Activated CD4-positive, alpha-beta T cell treated with anti-CD3 and anti-CD28 coated beads, Interleukin-2, amount 50 U/mL, for 24 hours (primary cell): ENCODE results near the gene INSYN1.
"Not testable (repeated sequence)": the region's sequence is repeated elsewhere in the genome, so short reads cannot be mapped to it uniquely, and the experiment has no call there.

ENCODE experiments used
- DNase-seq, 2 donors: peaks; one replicate each; pipeline ENCODE4 v3.0.0-alpha.2; 2020; ENCODE audit warnings: low read depth in 1 of 2, low spot score in 1 of 2

INSYN1 gene, protein sequence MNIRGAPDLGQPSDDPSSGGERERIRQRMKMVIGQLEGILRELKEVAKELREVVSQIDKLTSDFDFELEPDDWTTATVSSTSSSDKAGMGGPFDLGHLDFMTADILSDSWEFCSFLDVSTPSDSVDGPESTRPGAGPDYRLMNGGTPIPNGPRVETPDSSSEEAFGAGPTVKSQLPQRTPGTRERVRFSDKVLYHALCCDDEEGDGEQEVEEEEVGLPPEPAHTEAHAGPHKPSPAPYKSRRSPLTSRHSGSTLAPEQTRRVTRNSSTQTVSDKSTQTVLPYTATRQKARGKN

GRCh38 chr15:73753250-73754130 lies at the start of gene INSYN1:
Gene INSYN1, minus strand, starts transcription at chr15:73753351. Its CDS starts 2,221 bp downstream, at chr15:73751130.
- no peak for DNase-seq

DNA sequence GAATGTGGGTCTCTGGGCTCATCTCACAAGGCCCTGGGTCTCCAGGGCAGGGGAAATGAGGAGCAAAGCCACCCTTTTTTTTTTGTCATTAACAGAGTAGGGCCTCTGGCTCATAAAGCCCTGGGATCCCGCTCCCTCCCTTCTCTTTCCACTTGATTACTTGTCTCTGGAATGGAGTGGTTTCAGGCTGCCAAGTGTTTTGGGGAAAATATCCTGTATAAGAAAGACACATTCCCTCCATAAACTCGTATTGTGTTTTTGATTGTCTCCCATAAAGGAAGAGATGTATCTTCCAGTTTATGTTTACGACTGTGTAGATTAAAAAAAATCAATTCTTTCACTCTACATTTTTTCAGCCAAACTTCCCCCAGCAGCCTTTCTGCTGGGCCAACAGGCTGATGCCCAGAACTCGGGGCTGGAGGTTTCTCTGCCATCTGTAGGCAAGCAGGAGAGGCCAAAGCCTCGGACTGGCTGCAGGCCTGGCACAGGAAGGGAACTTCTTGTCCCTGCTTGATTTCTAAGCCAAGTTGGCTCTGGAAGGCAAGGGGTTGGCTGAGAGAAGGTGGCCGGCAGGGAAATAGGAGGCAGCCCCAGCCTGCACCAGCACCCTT lies 49.4 kb upstream of the INSYN1 start:
- no peak for DNase-seq

GRCh38 chr15:73800662-73801345 lies 47.7 kb upstream of the INSYN1 start:
- DNase-seq: no peak

DNA sequence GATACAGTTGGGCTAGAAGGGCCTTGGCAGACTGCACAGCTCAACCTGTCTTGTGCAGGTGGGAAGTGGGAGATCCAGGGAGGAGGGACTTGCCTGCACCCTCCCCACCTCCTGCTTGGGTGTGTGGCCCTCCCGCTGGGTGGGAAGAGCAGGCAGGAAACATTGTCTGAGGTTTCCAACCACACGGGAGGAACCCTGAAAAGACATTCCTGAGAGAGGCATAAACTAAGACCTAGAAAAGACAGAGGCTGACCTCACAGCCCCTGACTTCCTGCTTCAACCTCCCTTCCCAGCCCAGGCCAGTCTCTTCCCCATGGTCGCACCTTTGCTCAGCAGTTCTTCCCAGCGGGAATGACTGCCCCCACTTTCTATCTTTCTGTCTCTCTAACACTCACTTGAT lies 46.3 kb upstream of the INSYN1 start:
- no peak for DNase-seq

DNA sequence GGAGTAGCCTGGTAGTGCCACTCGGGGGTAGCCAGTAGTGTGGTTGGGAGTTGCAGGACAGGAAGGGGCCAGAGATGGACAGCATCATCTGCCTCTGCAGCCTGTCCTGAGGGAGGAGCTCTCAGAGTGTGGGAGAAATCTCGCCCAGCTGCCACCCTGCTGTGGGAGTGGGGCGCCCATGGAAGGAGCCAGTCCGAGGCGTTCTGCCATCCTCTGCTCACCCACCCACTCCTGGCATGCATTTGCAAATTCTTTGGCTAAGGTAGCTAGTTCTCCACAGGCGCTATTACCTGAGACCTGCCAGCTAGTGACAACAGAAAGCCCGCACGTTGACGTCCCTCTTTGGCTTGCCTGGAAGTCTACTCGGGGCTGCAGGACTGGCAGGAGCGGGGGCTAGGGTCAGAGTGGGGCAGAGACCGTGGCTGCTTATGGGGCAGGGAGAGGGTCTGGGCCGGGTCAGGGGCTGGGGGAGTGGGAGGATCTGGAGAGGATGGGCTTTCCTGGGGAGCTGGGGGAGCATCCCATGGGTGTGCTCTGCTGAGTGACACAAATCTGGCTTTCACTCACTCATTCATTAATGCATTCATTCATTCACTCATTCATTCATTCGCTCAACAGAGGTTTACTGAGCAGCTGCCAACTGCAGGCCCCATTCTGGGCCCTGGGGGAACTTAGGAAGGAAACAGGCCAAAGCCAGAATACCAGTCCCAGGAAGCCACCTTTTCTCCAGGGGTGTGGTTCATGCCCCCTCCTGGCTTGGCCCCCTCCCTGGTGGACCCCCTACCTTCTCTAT lies 44.4 kb upstream of the INSYN1 start:
- no peak for DNase-seq

GRCh38 chr15:73796331-73796831 lies 43.2 kb upstream of the INSYN1 start:
- no peak for DNase-seq

DNA sequence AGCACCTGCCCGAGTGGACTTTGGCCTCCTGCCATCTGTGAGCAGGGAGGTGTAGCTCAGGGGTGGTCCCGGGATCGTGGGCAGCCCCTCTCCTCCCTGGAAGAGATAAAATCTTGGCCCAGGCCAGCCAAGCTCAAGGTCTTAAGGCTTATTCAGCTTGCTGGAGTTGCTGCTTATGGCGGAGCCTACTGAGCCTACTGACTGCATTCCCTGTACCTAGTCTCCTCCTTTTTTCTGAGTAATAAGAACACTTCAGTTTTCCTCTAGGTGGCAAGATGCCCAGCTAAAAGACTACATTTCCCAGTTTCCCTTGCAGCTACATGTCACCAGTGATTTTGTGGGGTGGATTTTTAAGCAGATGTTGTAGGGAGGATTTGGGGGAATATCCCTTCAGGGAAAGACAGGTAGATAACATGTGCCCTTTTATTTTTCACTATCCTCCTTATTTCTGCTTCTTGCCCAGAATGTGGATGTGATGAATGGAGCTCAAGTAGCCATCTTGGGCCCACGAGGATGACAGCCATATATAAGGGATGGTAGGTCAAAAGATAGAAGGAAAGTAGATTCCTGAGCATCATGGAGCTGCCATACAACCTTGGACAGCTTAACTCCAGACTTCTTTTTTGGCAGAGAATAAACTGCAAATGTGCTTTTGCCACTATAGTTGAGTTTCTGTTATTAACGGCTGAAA lies 41.4 kb upstream of the INSYN1 start:
- no peak for DNase-seq

- DNase-seq: not testable (repeated sequence)
Measured at GRCh38 chr15:73792899-73793541, 39.9 kb upstream of the INSYN1 start.

- DNase-seq: no peak
Measured at GRCh38 chr15:73792415-73792814, 39.3 kb upstream of the INSYN1 start.

GRCh38 chr15:73789521-73790240 lies 36.5 kb upstream of the INSYN1 start:
- no peak for DNase-seq

DNA sequence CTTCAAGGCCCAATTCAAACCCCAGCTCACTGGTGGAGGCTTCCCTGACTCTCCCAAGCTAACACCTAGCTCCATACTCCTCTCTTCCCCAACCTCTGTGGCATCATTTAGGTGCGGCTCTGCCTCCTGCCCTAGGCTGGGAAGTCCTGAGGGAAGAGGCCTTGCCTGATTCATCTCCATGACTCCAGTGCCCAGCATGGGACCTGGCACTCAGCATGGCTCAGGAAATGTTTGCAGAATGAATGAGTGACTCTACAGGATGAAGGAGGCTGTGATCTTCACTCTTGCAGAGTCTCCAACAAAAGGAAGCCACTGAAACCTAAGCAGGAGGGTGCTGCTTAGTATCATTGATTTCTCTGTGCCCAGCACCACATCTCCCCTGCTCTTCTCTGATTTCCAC lies 34.5 kb upstream of the INSYN1 start:
- DNase-seq: no peak

- no peak for DNase-seq
Measured at GRCh38 chr15:73786538-73786937, 33.4 kb upstream of the INSYN1 start.

- not testable (repeated sequence) for DNase-seq
Measured at GRCh38 chr15:73785256-73786014, 32.3 kb upstream of the INSYN1 start.

GRCh38 chr15:73784291-73784690 lies 31.1 kb upstream of the INSYN1 start:
- DNase-seq: no peak

DNA sequence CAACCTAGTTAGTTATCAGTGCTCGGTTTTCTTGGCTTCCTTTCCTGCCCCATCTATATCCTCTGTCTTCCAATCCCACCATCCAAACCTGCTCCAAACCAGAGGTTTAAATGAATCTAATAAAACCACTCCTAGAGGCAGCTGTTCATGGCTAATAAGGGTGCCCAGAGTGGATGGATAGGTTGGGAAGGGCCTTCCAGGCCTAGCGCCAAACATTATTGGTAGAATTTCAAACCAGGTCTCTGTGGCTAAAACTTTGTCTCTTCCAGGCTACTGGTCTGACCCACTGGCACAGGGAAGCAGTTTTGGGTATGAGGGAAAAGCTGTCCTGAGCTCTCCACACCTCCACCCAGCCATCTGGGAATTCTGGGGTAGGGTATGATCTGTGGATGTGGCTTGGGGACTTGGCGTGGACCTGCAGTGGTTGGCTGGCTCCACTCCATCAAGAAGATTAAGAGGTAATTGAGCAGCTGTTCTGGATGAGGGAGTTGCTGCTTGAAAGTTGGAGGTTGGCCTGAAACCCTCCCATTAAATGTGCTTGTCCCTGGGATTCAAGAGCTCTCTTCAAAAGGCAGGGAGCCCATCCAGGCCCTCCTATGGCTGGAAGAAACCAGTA lies 29.3 kb upstream of the INSYN1 start:
- DNase-seq: no peak

DNA sequence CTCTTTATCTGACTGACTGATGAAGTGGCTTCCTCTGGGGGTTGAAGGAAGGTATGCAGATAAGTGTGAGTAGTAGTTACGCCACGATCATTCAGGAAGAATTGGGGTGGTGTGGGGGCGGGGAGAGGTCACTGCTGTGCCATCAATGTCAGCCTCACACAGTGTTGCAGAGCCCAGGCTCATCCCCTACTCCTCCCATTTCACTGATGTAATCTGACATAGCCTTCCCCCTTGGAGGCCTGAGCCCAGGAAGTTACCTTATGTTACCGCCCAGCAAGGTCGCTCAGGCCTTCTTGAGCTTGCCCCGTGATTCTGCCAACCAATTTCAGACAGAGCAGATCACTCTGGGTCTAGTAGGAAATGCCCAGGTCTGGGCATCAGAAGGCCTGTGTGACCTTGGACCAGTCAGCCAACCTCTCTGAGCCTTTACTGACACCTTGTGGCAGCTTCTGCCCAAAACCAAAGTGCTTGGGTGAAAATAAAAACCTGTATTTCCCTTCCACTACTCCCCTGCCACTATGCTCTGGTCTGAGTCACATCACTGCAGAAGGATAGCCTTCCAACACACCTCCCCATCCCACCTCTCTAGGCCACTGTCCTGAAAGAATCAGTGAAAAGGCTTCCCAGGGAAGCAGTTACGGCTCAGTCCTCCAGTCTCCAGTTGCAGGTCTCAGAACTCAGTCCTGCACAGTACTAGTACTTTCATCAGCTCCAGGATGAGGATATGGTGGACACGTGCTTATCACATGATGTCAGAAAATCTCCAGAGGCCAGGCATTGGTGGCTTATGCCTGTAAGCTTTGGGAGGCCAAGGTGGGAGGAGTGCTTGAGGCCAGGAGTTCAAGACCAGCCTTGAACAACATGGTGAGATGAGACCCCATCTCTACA lies 28.1 kb upstream of the INSYN1 start:
- no peak for DNase-seq
